ENCODE data around the gene ZNF75A. TPM values are rescaled to one million over a fixed set of nuclear protein-coding genes. Genes with fewer than 3 reads are reported as not detected.
A peak's percentile ranks its signal among the peaks of the same experiment; 100 is the strongest.

Gene ZNF75A
- total RNA-seq, 1 donor from 2014 or later = 26.1 TPM

- ATAC-seq = no peak
- no peaks in the 10 kb centered on the region for H3K27me3 ChIP-seq
- DNase-seq = no peak
- intact Hi-C loops (cut with DNase I) = no loop called here
- H3K36me3 ChIP-seq = peaks cover 9% of the 10 kb centered on the region
- no peak overlapping the region for H3K27ac ChIP-seq
- peaks cover 78% of the 10 kb centered on the region for H3K9me3 ChIP-seq
- no peak overlapping the region for H3K4me3 ChIP-seq
- TF ChIP-seq CTCF (IDR thresholded peaks at IDR 0.05) = no peak
- H3K4me1 ChIP-seq = no peaks in the 10 kb centered on the region
Observed at GRCh38 chr16:3295783-3296182, 9.5 kb upstream of the ZNF75A start.

- Histone ChIP-seq H3K27ac (no peak overlapping the region), H3K4me3 (peak overlapping the region; percentile 67), H3K9me3 (peaks cover 61% of the 10 kb centered on the region), H3K4me1 (peaks cover 13% of the 10 kb centered on the region), H3K27me3 (no peaks in the 10 kb centered on the region), H3K36me3 (peaks cover 9% of the 10 kb centered on the region)
- ATAC-seq = no peak
- TF ChIP-seq CTCF (IDR thresholded peaks at IDR 0.05) = no peak
- intact Hi-C loops (cut with DNase I) = no loop called here
- DNase-seq = no peak
Observed at GRCh38 chr16:3304370-3304769, 927 bp upstream of the ZNF75A start.

- H3K4me1 ChIP-seq = peaks cover 13% of the 10 kb centered on the region
- intact Hi-C loops (cut with DNase I) = no loop called here
- H3K27ac ChIP-seq = peak overlapping the region; percentile 91
Observed at GRCh38 chr16:3306078-3306477, 781 bp downstream of the ZNF75A start.

GRCh38 chr16:3311496-3311895 is 6.2 kb downstream of the ZNF75A start:
- Histone ChIP-seq H3K9me3 (peaks cover 75% of the 10 kb centered on the region), H3K4me3 (no peak overlapping the region), H3K27me3 (no peaks in the 10 kb centered on the region), H3K36me3 (peaks cover 15% of the 10 kb centered on the region), H3K27ac (no peak overlapping the region), H3K4me1 (peaks cover 3% of the 10 kb centered on the region)
- no peak for TF ChIP-seq CTCF (IDR thresholded peaks at IDR 0.05)
- ATAC-seq (no peak), DNase-seq (no peak)
- intact Hi-C loops (cut with DNase I) = loop anchor here (10.0 kb wide), 1 partner anchor 73 kb away; no protein-coding TSS in a partner anchor

More at GRCh38 chr16:3306078-3306477, 781 bp downstream of the ZNF75A start:
- no peak for DNase-seq
- no peak for TF ChIP-seq CTCF (IDR thresholded peaks at IDR 0.05)
- peak overlapping the region; percentile 67 for H3K4me3 ChIP-seq
- H3K27me3 ChIP-seq = no peaks in the 10 kb centered on the region
- H3K9me3 ChIP-seq = peaks cover 61% of the 10 kb centered on the region
- ATAC-seq = no peak
- H3K36me3 ChIP-seq = peaks cover 9% of the 10 kb centered on the region

- DNase-seq (no peak), ATAC-seq (no peak)
- Histone ChIP-seq H3K4me1 (no peaks in the 10 kb centered on the region), H3K27me3 (no peaks in the 10 kb centered on the region), H3K27ac (no peak overlapping the region), H3K36me3 (peaks cover 20% of the 10 kb centered on the region), H3K9me3 (peaks cover 86% of the 10 kb centered on the region), H3K4me3 (no peak overlapping the region)
- no peak for TF ChIP-seq CTCF (IDR thresholded peaks at IDR 0.05)
- intact Hi-C loops (cut with DNase I) = loop anchor here (10.0 kb wide), 1 partner anchor 67 kb away; no protein-coding TSS in a partner anchor
Observed at GRCh38 chr16:3317315-3317999, 12.2 kb downstream of the ZNF75A start.
